Activated CD8-positive, alpha-beta T cell treated with anti-CD3 and anti-CD28 coated beads, Interleukin-2, amount 10 ng/mL, durations not matched to agents 7 days and 5 days (primary cell): ENCODE results near the gene NCKAP5L. TPM values are rescaled to one million over a fixed set of nuclear protein-coding genes. Genes with fewer than 3 reads are reported as not detected.

Experiments used
- ATAC-seq: fragments of 150-1000 bp; cut with Tn5 transposase; one replicate; pipeline ENCODE4 v1.10.0; 2021; ENCODE audit warnings: moderate library complexity
- CTCF ChIA-PET: fragments of 350-600 bp; sonication (Branson Sonifier 250); formaldehyde crosslinking; loops from one replicate; lab custom pipeline; 2021; ENCODE audit warnings: antibody characterized with exemption; lab: Charles Lee
- POLR2A ChIA-PET: fragments of 350-600 bp; sonication (Branson Sonifier 250); formaldehyde crosslinking; loops from one replicate; lab custom pipeline; 2021; ENCODE audit warnings: antibody characterized with exemption; lab: Charles Lee
- DNase-seq: peaks from one replicate; pipeline ENCODE4 v3.0.0-alpha.2; 2020
- H3K27ac Mint-ChIP-seq: one replicate; pipeline ENCODE4 v1.8.0; 2021; ENCODE audit warnings: mild to moderate bottlenecking, mixed read lengths
- H3K27me3 Mint-ChIP-seq: one replicate; pipeline ENCODE4 v1.8.0; 2021; ENCODE audit warnings: low read depth, mixed read lengths
- H3K36me3 Mint-ChIP-seq: one replicate; pipeline ENCODE4 v1.8.0; 2021; ENCODE audit warnings: low read depth, mixed read lengths
- H3K4me1 Mint-ChIP-seq: one replicate; pipeline ENCODE4 v1.8.0; 2021; ENCODE audit warnings: low read depth, mixed read lengths
- H3K4me3 Mint-ChIP-seq: one replicate; pipeline ENCODE4 v1.8.0; 2021; ENCODE audit warnings: mild to moderate bottlenecking, mixed read lengths
- H3K9me3 Mint-ChIP-seq: one replicate; pipeline ENCODE4 v1.8.0; 2022; ENCODE audit warnings: mixed read lengths; ENCODE audit not compliant: insufficient read depth
- total RNA-seq, 2 experiments: library from RNA; stranded (reverse); gene quantifications; one replicate each; pipeline ENCODE4 v1.2.3, GENCODE V29; 2021

NCKAP5L gene
- total RNA-seq, 2 experiments from 2014 or later, result 7.2 to 7.7 TPM

- no peak for ATAC-seq
- Mint-ChIP-seq H3K27me3 (no peaks in the 10 kb centered on the region), H3K4me1 (peaks cover 2% of the 10 kb centered on the region), H3K36me3 (no peaks in the 10 kb centered on the region), H3K27ac (no peak overlapping the region), H3K4me3 (no peak overlapping the region), H3K9me3 (no peaks in the 10 kb centered on the region)
- DNase-seq, result no peak
- ChIA-PET CTCF (interaction anchor here (1.3 to 3.4 kb wide), 2 partner anchors 19 to 20 kb away, joined by 6 to 13 read pairs; no protein-coding TSS in a partner anchor), POLR2A (interaction anchor here (2.0 kb wide), 1 partner anchor 46 kb away, joined by 5 read pairs; the partner anchor contains the start of gene BCDIN3D)
Observed at GRCh38 chr12:49797449-49797776, 30.8 kb downstream of the NCKAP5L start.

- Mint-ChIP-seq H3K27me3 (no peaks in the 10 kb centered on the region), H3K27ac (no peak overlapping the region), H3K4me1 (peaks cover 2% of the 10 kb centered on the region), H3K36me3 (no peaks in the 10 kb centered on the region), H3K9me3 (no peaks in the 10 kb centered on the region), H3K4me3 (no peak overlapping the region)
- no peak for ATAC-seq
- no peak for DNase-seq
- ChIA-PET POLR2A (interaction anchor here (2.0 kb wide), 1 partner anchor 46 kb away, joined by 5 read pairs; the partner anchor contains the start of gene BCDIN3D), CTCF (interaction anchor here (0.6 to 3.4 kb wide), 3 partner anchors 19 to 170 kb away, joined by 3 to 13 read pairs (median 3); no protein-coding TSS in a partner anchor)
Observed at GRCh38 chr12:49796606-49797448, 31.4 kb downstream of the NCKAP5L start.

GRCh38 chr12:49796155-49796554 is 32.1 kb downstream of the NCKAP5L start:
- DNase-seq, result no peak
- no peaks in the 10 kb centered on the region for H3K36me3 Mint-ChIP-seq
- ATAC-seq, result no peak
- POLR2A ChIA-PET, result no interaction called here
- no peaks in the 10 kb centered on the region for H3K27me3 Mint-ChIP-seq
- no peak overlapping the region for H3K4me3 Mint-ChIP-seq
- CTCF ChIA-PET, result interaction anchor here (1.2 to 3.4 kb wide), 2 partner anchors 18 to 171 kb away, joined by 3 to 13 read pairs; no protein-coding TSS in a partner anchor
- H3K9me3 Mint-ChIP-seq, result no peaks in the 10 kb centered on the region
- H3K4me1 Mint-ChIP-seq, result peaks cover 2% of the 10 kb centered on the region
- no peak overlapping the region for H3K27ac Mint-ChIP-seq

DNA sequence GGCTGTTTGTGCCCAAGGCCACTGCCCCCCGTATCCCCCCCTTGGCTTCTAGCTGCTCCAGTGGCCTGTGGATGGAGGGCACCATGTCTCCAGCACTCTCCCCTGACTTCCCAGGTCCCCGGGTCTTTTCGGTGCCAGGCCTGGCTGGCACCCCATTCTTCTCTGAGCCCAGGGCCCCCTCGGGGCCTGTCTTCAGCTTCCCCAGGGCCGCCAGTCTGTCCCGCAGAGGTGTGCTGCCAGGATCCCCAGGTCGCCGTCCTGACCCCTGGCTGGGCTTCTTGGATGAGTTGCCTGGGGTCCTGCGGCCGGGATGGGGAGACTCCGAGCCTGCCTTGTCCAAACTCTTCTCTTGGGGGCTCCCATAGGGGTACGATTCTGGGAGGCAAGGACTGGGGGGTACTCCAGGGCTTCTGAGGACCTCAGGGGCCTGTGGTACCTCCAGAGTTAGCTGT is 32.5 kb downstream of the NCKAP5L start:
- ChIA-PET CTCF (interaction anchor here (3.4 kb wide), 1 partner anchor 18 kb away, joined by 13 read pairs; no protein-coding TSS in a partner anchor), POLR2A (no interaction called here)
- H3K27ac Mint-ChIP-seq, result no peak overlapping the region
- H3K27me3 Mint-ChIP-seq, result no peaks in the 10 kb centered on the region
- no peaks in the 10 kb centered on the region for H3K9me3 Mint-ChIP-seq
- ATAC-seq (no peak), DNase-seq (no peak)
- H3K4me3 Mint-ChIP-seq, result no peak overlapping the region
- peaks cover 2% of the 10 kb centered on the region for H3K4me1 Mint-ChIP-seq
- H3K36me3 Mint-ChIP-seq, result no peaks in the 10 kb centered on the region

- Mint-ChIP-seq H3K27me3 (no peaks in the 10 kb centered on the region), H3K4me1 (peaks cover 2% of the 10 kb centered on the region), H3K4me3 (no peak overlapping the region), H3K27ac (no peak overlapping the region), H3K9me3 (no peaks in the 10 kb centered on the region), H3K36me3 (no peaks in the 10 kb centered on the region)
- ChIA-PET CTCF (interaction anchor here (3.4 kb wide), 1 partner anchor 17 kb away, joined by 13 read pairs; no protein-coding TSS in a partner anchor), POLR2A (no interaction called here)
- no peak for DNase-seq
- ATAC-seq, result no peak
Observed at GRCh38 chr12:49794811-49795653, 33.2 kb downstream of the NCKAP5L start.

GRCh38 chr12:49794021-49794420 is 34.2 kb downstream of the NCKAP5L start:
- H3K4me1 Mint-ChIP-seq, result peaks cover 2% of the 10 kb centered on the region
- DNase-seq (no peak), ATAC-seq (no peak)
- H3K4me3 Mint-ChIP-seq, result no peak overlapping the region
- H3K36me3 Mint-ChIP-seq, result no peaks in the 10 kb centered on the region
- ChIA-PET CTCF (interaction anchor here (3.4 kb wide), 1 partner anchor 16 kb away, joined by 13 read pairs; no protein-coding TSS in a partner anchor), POLR2A (no interaction called here)
- H3K27me3 Mint-ChIP-seq, result no peaks in the 10 kb centered on the region
- no peaks in the 10 kb centered on the region for H3K9me3 Mint-ChIP-seq
- no peak overlapping the region for H3K27ac Mint-ChIP-seq

DNA sequence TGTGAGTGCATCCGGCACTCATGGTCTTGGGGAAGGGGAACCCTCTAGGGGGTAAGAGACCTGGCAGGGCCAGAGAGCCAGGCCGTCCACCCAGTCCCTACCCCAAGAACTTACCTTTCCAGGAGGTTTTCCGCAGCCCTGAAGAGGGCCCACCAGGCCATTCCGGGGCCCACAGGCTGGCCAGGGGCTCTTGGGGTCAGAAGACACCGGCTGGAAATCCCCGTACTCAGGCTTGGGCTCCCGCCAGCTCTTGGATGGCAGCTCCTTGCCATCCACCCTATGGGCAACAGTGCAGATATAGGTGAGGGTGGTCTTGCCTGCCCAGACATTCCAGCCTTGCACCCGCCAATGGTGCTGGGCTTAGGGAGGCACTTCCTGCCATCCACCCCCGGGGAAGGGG is 34.6 kb downstream of the NCKAP5L start:
- ATAC-seq, result no peak
- Mint-ChIP-seq H3K4me1 (peaks cover 2% of the 10 kb centered on the region), H3K9me3 (no peaks in the 10 kb centered on the region), H3K4me3 (no peak overlapping the region), H3K36me3 (no peaks in the 10 kb centered on the region), H3K27me3 (no peaks in the 10 kb centered on the region), H3K27ac (no peak overlapping the region)
- no peak for DNase-seq
- POLR2A ChIA-PET, result no interaction called here
- CTCF ChIA-PET, result no interaction called here

DNA sequence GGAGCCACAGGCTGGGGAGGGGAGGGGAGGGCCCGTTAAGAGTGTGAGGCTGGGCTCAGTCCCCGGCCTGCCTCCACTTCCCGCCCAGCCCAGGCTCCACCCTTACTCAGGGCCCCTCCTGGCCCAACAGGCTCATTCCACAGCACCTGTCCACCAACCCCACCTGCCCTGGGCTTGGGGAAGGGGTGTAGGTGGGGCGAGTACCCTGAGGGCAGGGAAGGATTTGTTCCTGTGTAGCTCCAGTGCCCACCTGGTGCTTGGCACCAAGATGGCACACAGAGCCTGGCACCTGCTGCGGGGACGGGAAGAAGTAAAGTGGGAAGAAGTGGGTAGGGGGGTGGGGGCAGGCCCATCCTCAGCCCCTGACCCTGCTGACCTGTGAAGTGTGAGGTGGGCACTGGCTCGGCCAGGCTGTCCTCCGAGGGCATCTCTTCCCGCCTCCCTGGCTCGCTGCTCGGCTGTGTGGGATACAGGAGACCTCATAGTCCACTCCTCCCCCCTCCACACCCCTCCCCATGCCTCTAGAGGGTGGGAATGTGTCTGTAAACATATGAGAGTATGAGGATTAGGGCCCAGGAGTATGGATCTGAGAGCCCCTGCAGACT is 35.1 kb downstream of the NCKAP5L start:
- Mint-ChIP-seq H3K4me1 (peaks cover 2% of the 10 kb centered on the region), H3K9me3 (no peaks in the 10 kb centered on the region), H3K36me3 (no peaks in the 10 kb centered on the region), H3K27me3 (no peaks in the 10 kb centered on the region), H3K4me3 (no peak overlapping the region), H3K27ac (no peak overlapping the region)
- DNase-seq (no peak), ATAC-seq (no peak)
- CTCF ChIA-PET, result interaction anchor here (1.2 kb wide), 1 partner anchor 45 kb away, joined by 3 read pairs; no protein-coding TSS in a partner anchor
- POLR2A ChIA-PET, result no interaction called here

DNA sequence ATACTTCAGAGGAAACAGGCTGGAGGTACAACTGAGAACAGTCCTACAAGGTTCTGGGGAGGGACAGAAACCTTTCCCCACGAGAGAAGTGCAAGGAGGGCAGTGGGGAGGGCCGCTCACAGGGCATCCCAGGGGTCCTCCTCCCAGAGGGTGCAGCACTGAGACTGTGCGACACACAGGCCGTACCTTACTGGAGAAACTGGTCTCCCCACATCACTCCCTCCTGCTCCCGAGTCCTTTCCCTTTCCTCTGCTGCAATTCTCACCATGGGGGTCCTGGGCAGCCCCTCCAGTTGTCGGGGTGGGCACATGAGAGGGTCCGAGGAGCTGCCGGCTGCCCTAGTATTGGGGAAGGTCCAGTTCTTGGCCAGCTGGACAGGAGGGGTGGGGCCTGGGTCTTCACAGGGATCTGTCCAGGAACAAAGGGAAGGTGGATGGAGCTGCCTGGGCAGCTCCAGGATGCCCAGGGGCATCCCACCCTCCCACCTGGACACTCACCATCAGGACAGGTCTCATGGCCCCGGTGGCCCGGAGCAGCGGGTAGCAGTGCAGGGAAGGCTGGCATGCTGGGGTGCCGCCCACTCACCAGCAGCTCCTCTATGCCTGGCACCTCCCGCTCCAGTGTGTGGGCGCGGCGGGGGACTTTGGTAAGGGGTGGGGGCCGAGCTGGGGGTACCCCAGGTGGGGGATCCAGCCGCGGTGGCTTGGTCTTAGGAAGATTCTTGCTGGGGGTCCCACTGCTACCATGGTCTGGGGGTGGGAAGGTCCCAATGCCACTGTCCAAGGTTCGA is 35.8 kb downstream of the NCKAP5L start:
- no peak for DNase-seq
- CTCF ChIA-PET, result interaction anchor here (1.2 kb wide), 1 partner anchor 46 kb away, joined by 3 read pairs; no protein-coding TSS in a partner anchor
- no peak overlapping the region for H3K4me3 Mint-ChIP-seq
- H3K9me3 Mint-ChIP-seq, result no peaks in the 10 kb centered on the region
- no peak for ATAC-seq
- H3K4me1 Mint-ChIP-seq, result peaks cover 2% of the 10 kb centered on the region
- H3K27me3 Mint-ChIP-seq, result no peaks in the 10 kb centered on the region
- no peaks in the 10 kb centered on the region for H3K36me3 Mint-ChIP-seq
- POLR2A ChIA-PET, result no interaction called here
- no peak overlapping the region for H3K27ac Mint-ChIP-seq

DNA sequence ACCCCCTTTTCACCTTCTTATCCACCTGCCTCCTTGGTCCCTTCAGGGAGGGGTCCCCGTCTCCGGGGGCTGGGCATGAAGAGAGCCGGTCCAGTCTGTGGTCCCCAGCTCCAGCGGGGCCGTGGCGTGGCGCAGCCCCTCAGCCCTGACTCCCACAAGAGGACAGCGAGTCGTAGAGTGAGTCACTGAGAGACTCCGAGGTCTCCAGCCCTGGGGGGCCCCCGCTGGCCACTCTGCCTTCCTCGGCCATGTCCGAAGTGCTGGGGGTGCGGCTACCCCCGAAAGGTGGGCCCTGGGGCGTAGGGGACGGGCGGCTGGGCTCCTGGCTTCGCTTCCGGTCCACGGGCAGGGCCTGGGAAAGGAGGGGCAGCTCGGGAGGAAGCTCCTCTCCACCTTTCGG is 36.5 kb downstream of the NCKAP5L start:
- ChIA-PET CTCF (interaction anchor here (1.2 kb wide), 1 partner anchor 47 kb away, joined by 3 read pairs; no protein-coding TSS in a partner anchor), POLR2A (no interaction called here)
- ATAC-seq (no peak), DNase-seq (no peak)
- H3K27ac Mint-ChIP-seq, result no peak overlapping the region
- H3K27me3 Mint-ChIP-seq, result no peaks in the 10 kb centered on the region
- H3K4me1 Mint-ChIP-seq, result peaks cover 2% of the 10 kb centered on the region
- no peak overlapping the region for H3K4me3 Mint-ChIP-seq
- no peaks in the 10 kb centered on the region for H3K9me3 Mint-ChIP-seq
- H3K36me3 Mint-ChIP-seq, result no peaks in the 10 kb centered on the region
